Activated T-cell treated with anti-CD3 and anti-CD28 coated beads, Interleukin-2, amount 50 U/mL, for 1 hour (primary cell): ENCODE results near the gene TMEM54.
A peak's percentile ranks its signal among the peaks of the same experiment; 100 is the strongest.

ENCODE experiments used
- DNase-seq: peaks from one replicate; pipeline ENCODE4 v3.0.0-alpha.2; 2020

The TMEM54 gene

DNA sequence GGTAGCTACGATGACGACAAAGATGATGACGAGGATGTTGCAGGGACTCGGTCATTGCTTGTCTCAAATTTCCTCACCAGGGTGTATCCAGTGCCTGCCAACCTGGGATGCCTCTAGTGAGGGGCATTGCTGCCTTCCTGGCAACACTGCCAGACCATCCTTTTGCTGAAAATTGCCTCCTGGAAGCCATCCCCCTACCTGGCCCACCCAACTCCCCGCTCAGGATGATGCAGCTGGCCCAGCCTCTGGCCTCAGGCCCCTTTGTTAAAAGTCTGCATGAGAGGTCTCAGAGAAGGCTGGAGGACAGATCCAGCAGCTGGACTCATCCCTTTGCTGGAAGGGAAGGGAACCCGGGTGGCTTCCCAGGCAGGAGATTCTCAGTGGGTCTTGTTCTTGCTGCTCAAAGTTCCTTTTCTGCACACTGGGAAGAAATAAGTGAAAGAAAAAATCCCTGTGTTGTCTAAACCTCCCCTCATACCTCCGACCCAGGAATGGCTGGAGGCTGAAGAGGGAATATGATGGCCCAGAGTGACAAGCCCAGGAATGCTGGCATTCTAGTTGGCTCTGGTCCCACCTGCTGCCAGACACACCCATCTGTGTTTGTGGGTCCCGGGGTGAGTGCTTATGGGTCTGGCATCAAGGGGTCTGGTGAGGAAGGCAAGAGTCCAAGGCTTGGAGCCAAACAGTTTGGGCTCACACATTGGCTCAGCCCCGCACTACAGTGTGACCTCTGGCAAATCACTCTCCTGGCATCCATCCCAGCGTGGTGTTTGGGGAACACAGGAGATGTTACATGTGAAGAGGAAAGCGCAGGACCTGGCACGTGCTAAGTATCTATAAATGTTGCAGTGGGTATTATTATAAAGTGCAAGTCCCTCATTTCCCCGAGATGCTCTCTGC, 23.7 kb downstream of the TMEM54 start:
- DNase-seq, result no peak

DNA sequence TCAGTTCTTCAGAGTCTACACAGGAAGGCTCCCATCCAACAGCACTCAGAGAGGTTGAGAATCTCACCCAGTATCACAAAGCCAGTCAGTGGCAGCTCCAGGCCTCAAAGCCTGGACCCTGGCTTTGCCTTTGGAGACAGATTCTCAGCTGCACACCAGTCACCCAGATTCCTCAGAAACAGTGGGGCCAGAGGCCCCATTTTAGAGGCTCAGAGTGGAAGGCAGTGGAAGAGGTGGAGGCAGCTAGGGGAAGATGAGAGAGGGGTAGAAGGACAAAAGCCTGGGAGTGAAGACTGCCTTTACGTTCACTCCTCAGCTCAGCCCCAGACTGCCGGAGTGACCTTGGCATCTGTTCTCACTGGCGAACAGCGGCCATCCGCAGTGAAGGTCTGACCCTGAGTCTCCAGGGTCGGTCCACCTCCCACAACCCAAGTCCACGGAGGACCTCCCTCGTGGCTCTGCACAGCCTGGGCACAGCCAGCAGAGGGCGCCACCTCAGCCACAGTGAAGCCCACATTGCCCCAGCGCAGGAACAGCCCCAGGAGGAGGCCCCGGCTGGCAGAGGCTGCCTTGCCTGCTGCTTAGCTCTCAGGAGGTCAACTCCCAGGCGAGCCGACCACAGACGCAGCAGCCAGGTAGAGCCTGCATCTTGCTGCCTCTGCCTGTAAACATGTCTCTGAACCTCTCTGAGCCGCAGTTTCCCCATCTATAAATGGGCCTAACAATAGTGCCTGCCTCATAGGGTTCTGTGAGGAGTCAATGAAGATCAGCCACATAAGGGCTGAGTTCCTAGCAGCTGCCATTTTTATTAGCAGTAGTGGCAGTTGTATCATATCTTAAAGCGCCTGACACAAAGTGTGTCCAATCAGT, 24.6 kb downstream of the TMEM54 start:
- DNase-seq, result peak; percentile 69

DNA sequence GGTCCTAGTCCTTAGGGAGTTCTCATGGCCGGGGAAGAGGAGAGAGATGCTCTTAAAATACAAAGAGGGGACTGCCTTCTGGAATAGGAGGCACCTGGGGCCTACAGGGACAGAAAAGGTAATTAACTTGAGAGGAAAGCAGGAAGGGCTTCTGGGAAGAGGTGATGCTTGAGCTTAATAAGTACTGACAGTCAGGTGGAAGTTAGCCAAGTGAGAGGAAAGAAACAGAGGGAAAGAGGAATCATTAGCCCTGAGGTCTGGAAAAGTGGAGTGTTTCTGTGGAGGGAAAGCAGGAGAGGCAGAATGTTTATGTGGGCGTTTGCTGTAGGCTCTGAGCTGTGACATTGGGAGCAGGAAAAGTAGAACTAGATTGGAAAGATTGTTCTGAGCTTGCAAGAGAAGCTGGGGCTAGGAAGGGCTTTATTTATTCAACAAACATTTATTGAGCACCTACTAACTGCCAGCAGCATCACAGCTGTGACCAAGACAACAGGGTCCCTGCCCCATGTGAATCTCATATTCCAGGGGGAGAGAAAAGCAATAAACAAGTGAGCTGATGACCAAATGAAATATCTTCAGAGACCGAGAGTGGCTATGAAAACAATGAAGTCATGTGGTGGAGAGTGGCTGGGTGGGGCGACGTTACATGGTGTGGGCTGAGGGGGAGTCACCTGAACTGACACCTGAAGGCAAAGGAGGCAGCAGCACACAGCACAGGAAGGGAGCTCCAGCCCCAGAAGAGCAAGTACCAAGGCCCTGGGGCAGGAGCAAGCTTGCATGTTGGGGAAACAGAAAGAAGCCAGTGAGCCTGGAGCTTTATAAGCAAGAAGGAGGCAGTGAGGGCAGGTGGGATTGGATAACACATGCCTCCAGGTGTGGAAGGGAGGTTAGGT, 26.1 kb downstream of the TMEM54 start:
- no peak for DNase-seq

DNA sequence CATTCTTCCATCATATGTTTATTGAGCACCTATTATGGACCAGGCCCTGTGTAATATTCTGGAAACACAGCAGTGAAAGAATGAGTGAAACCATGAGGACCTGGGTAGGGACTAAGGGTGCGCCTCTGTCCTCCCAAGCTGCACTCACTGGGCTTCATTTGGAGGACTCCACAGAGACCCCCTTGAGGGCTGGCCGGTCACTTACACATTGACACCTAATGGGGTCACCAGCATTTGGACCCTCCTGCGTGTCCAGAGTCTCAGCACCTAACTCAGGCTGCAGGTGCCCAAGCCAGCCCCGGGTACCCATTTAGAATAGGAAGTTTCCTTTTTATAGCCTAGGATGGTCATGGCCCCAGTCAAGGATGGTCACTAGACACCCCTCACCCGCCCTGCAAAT, 27.7 kb downstream of the TMEM54 start:
- DNase-seq, result no peak

DNA sequence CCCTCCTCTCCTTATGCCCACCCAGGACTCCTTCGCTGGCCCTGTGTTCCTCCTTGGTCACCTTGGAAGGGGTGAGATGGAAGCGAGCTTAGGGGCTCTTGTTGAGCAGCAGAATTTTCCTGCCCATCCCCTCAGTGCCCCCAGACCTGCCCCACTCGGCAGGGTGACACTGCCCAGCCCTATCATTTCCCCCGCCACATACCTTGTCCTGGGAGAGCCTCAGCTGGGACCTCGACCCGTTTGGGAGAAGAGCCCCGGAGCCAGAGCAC, 29.1 kb downstream of the TMEM54 start:
- no peak for DNase-seq

DNA sequence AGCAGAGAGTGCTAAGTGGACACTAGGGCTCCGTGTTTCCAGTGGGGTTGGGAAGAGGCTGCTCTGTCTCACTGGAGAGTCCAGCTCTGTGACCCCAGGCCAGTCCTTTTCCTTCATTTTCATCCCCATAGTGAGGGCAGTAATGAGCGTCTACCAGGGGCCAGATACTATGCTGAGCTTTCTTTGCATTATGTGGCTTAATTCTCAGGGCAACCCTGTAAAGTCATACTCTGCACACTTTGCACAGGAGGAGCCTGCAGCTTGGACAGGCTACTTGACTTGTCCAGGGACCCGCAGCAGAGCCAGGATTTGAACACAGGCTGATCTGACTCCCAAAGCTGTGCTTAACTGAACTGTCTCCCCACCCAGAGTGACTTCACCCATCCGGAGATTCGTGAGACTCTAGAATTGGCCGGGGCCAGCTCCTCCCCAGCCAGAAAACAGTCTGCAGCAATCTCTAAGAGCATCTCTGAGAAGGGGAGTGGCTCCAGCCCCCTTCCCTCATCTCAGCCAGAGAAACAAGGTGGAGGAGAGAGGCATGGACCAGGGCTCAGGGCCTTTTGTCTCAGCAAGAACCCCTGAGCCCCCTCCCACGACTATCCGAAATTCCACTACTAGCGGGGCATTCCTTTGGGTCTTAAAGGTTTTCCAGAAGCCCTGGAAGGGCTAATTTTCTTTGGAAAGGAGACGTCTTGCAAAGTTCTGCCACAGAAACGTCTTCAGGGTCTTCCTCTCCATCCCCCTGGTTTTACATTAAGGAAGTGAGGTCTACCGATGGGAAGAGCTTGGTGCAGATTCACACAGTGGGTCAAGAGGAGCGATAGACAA, 29.6 kb downstream of the TMEM54 start:
- DNase-seq, result no peak

DNA sequence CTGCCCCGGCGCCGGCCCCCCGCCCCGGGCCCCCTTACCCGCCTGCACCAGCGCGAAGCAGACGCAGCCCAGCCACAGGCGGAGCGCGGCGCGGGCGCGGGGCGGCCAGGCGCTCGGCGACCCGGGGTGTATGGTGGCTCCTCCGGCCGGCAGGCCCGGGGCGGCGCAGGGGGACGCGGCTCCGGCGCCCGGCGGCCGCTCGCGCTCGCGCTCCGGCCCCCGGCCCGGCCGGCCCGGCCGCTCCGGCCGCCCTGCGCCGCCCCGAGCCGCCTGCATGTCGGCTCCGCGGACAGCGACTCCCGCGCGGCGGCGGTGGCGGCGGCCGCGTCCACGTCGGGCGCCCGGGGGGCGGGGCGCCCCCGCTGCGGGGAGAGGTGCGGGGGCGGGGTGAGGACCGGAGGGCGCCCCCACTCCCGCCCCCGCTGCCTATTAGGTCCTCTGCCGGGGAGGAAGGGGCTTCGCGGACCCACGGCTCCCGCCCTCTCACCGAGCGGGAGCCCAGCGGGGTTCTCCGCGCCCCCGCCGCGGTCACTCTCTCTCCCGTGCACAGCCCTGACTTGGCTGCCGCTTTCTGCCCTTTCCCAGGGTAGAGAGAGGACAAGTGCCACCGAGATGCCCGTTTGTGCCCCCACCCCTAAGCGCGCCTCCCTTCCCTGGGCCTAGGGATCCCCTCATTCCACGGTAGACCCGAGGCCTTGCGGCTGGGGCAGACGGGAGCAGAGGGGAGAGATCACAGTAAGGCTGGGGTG, 30.4 kb downstream of the TMEM54 start, which contains the start of gene FNDC5:
Gene FNDC5 (minus strand): TSS at position 298 of the 749 bp plus-strand sequence.
- no peak for DNase-seq

DNA sequence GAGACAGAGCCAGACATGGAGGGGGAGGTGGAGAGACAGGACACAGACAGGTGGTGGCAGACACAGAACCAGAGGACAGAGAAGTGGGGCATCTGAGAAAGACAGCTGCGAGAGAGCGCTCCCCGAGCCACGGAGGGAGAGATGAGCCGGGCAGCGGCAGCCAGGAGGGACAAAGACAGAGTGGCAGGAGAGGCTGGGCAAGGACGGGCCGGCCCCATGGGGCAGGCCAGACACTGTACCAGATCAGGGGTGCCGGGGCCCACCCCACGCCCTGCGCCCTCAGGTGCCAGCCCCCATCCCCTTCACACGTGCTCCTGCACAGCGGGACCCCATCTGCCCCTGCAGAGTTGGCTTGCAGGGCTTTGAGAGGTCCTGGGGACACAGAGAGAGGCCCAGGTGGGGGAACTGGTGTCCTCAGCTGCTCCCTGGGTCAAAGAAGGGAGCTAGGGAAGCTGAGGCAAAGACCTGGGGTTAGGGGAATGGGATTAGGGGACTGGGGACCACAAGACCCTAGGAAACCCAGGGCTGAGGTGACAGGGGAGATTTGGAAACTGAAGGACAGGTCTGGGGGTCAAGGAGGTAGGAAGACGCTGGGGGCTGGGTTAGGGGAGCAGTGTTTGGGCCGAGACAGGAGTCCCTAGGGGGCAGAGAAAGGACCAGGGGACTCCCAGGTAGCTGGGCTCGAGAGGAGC, 31.1 kb downstream of the TMEM54 start:
- DNase-seq, result no peak

DNA sequence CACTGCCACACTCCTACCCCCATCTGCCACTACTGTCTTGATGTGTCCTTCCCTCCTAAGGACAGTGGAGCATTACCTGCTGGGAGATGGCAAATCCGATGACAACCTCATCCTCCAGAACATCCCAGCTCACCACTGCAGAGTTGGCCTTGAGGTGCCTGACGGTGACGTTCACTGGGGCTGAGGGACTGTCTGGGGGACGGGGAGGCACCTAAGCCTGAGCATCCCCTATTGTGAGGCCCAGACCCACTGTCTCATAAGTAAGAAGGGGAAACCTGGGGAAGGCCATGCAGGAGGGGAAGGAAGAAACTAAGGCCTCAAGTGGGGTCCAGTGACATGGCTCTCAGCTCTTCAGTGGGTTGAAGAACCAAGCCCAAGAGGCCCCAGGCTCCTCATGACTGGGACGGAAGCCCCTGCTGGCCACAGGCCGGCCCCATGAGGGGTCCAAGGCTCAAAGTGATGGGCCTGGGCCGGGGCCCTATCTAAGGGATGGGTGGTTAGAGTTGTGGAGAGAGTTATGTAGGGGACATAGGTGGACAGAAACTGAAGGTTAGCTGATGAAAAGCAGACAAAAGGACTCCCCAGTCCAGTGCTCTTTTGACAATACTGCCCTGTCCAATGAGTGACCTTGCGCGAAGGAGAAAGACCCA, 32.3 kb downstream of the TMEM54 start:
- DNase-seq, result no peak

DNA sequence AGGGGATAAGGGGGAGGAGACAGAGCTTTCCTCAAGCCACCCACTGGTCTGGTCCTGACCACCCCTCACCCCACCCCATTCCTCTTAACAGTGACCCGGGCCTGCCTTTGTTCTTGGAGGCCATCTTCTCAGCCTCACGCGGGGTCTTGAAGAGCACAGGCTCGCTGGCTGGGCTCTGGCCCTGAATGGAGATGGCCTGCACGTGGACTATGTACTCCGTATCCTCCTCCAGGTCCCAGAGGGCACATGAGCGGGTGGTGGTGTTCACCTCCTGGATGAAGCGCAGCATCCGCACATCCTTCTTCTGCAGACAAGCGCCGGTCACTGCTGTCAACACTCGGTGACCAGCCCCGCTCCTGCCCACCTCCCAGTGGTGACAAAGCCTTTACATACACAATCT, 33.1 kb downstream of the TMEM54 start:
- no peak for DNase-seq

DNA sequence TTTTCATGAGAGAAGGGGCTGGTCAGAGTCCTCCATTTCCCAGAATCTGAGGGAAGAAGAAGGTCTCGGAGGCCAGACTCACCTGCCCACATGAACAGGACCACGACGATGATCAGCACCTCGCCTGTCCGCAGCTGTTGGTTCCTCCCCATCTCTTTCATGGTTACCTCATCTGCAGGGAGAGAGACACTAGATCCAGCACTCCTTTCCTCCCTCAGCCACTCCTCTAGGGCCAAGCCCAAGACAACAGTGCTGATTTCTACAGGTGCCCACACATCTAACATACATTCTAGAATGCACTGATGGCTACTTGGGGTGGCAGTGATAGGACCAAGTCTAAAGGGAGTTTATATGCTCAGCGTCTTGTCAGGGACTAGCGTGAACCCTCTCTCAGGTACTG, 33.5 kb downstream of the TMEM54 start:
- DNase-seq, result no peak

DNA sequence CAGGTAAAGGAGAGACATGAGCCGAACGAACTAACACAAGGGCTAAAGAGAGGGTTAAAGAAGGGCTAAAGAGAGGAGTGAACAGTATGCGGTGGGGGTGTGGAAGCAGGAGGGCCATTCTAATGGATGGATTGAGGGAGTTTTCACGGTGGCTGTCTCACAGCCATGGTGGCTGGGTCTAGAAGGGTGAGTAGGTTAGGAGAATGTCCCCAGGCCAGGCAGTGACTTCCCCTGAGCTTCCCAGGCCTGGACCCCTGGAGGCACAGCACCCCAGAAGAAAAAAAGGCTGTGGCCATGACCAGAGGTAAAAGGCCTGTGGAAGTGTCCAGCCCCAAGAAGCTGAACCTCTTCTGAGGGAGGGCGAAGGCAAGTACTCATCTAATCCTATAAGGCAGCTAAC, 34.0 kb downstream of the TMEM54 start:
- no peak for DNase-seq

DNA sequence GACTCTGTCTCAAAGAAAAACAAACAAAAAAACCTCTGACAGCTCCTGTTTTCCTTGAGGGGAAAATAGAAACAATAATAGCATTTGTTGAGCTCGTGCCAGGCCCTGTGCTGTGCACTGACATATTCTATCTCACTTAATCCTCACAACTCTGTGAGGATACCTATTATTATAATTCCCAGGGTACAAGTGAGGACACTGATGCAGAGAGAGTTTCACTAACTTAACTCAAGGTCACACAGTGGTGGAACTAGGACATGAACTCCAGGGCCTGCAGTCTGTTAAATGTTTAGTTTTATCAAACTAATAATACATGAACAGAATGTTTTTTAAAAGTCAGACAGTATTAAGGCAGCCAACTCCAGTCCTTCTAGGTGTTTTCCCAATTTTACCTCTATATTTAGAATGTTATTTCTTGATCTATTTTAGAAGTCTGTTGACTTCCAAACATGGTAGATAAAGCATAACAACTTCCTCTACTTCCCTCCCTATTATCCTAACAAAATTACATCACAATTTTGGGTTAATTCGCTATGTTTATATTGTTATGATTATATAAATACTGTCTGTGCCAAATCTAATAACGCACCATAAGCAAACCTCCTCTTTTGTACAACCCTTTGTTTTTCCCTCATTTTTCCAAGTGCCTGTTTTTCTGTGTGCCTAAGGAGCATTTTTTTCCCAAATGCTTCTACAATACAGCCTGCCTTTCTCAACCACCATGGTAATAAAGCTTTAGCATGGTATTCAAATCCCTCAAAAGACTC, 35.4 kb downstream of the TMEM54 start:
- no peak for DNase-seq

DNA sequence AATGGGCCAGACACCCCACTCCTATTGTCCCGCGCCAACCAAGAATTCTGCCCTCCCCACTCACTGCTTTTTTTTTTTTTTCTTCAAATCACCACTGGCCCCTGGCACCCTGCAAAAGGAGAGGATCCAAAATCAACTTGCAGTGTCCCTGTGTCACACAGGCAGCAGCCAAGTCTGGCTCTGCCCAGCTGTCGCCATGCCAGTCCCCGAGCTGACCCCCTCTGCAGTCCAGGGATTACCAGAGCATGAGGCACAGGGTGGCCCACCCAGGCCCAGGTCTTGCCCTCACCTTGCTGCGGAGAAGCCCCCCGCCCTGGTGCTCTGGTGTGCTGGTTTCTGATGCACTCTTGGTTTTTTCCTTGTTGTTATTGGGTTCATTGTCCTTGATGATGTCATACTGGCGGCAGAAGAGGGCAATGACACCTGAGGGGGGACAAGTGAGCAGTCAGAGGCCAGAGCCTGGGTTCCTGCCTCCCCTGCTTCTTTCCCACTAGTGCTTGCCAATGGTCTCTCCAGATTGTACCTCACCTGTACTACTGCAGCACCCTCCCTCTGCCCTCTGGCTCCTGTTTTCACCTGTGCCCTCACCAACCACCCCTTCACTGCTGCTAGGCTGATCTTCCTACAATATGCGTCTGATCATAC, 36.7 kb downstream of the TMEM54 start:
- DNase-seq, result no peak

DNA sequence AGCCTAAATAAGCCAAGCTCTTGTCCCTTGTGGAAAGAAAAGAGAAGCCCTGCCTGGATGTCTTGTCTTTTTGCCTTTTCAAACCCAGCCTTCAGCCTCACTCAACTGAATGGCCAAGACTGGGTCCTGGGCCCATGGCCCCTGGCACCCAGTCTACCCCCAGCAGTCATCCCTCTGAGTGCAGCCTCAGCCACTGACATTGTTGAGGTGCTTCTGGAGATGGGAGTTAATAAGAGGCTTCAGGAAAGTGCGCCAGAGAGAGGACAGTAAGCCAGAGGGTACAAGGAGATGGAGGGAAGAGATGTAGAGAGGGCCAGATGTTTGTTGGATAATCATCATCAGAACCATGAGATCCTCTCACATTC, 37.3 kb downstream of the TMEM54 start:
- DNase-seq, result no peak

DNA sequence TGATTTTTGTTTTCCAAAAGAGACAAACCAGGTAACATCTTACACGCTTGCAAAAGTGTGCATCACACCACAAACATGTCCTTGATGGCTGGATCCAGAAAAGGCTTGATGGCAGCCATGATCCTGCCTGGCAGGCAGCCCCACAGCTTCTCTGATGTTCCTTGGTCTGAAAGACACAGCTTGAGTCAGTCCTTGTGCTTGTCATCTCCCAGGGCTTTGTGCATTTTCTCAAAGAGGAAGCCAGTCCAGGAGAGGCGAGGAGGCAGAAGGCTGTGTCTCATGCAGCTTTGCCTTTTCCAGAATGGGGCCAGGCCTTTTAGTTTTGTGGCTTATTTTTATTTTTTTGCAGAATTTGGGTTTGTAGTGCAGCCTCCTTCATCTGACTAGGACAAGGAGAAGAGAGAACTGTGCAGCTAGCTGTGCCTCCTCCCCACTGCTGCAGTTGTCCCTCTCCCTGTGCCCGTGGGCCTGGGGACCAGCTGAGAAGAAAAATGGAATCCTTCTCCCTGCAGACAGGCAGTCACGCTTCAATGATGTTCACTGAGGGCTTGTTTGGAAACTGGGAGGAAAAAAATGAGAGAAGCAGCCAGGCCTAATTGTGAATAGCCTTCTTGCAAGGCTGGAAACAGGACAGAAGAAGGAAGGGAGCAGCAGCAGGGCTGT, 37.8 kb downstream of the TMEM54 start:
- DNase-seq, result no peak

DNA sequence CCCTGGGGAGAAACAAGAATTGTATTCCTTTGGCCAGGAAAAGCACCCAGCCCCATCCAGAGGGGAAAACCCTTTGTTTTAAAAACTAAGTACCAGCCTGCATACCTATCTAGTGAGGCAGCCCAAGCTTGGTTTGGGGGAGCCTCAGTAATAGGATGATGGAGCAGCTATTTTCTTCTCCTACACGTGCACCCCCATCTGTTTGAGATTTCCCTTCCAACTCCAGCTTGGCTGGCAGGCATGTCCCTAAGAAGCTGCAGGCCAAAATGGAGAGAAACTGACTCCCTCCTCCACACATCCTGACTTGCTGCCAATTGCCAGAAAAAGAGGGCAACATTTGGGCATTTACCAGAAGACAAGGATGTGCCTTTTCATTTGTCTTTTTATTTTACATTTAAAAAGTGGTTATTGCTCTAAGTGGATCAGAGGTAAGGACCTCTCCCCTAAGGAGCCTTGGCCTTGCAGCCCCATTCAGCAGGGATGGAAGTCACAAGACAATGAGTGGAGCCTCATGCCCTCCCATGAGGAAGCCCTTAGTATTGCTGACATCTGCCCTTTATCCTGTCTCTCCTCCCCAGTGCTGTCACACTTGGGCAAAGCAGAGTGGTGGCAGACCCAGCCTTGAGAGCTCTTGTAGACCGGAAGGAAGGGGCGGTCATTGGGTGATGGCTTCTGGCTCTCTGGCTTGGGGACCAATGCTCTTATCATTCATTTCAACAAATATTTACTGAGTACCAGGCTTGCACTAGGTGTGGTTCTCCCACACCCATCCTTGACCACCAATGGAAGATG, 39.1 kb downstream of the TMEM54 start:
- no peak for DNase-seq

DNA sequence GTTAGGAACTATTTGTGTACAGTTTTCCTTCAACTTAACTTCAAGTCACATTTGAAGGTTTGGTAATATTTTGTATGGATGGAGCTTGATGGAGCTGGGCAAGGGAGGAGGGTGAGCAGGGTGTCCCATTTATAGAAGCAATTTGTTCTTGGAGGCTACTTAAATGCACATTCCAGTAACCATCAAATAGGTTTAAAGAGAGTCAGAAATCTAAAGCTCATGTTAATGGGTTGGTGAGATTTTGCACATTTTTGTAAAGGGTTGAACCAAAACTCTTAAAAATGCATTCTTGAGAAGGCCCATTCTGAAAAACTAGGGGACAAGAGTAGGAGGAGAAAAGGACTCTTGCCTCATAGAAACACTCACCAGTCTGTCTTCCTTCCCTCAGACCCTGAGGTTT, 40.6 kb downstream of the TMEM54 start:
- no peak for DNase-seq
